HG03064 (cell line): ENCODE data around the gene PRMT7.

Experiments
- ATAC-seq: cut with Tn5 transposase; IDR thresholded peaks from one replicate; pipeline ENCODE4 v1.9.1; 2021; ENCODE audit warnings: low read depth; ENCODE audit not compliant: unreplicated experiment

Gene PRMT7

DNA sequence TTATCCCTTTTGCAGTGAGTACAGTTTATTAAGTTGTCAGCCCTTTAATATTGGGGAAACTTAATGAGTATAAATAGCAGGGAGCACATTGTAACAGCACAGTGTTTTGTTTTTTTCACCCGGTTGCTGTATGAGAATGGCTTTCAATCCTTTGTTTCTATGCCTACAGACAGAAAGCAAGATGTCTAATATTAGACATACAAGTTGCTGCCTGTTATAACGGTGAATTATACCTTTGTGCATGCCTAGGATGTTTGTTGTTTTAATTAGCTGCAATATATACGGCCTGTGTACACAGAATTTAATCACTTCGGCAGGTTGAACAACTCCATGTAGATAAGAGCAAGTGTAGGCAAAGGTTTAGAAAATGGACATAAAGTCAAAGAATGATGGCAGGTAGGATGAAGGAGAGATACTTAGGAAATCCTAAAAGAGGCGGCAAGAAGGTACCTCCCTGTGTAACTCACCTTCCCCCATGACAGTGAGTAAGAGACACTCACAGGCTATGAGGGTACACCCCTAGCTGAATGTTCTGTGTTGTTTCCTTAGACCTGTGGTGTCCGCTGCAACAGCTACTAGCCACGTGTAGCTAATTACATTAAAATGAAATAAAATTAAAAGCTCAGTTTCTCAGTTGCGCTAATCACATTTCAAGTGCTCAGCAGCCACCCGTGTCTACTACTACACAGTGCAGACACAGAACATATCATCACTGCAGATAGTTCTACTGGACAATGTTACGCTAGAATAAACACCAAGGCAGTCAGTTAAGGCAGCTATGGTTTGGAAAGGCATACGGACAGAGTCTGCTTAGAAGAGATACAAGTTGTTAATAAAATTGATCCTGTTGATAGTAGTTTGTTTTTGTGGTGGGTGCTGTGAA is 11.0 kb upstream of the PRMT7 start:
- no peak for ATAC-seq

DNA sequence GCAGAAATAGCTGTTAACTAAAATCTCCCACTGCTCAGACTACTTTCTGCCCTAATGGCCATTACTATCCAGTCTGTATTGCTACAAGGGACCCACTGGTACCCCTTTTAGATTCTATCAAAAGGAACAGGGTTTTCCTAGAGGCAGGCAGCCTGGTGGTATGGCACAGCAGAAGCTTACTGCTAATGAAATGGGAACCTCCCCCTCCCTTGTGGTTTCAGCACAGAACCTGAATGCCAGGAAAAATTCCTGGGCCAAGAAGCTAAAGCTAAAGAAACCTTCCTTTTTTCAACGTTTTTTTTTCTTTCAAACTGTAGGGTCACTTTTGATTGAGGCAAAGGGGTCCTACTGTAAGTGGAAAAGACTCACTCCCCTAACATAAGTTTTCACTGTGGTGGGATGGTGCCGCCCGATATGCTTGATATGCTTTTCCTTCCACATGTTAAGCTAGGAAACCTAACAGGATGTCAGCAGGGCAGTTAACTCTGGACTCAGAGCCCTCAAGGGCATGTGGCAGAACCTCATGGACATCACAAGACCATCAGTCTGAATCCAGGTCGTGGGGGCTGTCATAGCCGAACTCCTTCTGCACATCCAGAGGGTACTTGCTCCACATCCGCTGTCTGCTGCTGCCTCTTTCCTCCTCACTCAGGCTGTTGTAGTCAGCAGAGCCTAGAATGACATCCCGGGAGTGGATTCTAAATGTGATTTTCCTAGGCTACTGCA is 9.9 kb upstream of the PRMT7 start:
- no peak for ATAC-seq

DNA sequence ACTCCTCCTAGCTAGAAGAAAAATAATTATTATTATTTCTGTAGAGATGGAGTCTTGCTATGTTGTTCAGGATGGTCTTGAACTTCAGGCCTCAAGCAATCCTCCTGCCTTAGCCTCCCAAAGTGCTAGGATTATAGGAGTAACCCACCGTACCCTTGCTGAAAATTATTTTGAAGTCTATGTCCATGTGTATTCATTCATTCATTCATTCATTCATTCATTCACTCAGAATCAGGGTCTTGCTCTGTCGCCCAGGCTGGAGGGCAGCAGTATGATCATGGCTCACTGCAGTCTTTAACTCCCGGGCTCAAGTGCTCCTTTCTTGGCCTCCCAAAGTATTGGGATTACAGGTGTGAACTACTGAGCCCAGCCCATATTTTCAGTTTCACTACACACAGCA is 4.2 kb upstream of the PRMT7 start:
- ATAC-seq = no peak

DNA sequence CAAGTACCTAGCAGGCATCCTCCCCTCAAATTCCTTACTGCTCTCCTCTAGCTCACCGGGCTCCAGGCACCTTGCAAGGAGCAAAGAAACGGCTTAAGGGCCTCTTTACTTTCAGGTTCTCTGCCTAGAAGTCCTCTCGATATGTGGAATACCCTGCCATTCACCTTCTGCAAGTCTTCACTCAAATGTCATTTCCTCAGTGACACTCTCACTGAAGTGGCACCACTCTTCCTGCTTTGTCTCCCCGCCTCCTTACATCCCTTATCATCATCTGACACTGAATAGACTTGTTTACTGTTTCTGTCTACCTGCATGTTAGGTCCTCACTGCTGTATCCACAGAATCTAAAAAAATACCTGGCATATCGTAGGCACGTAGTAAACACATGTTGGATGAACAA is 1.0 kb upstream of the PRMT7 start:
- no peak for ATAC-seq

DNA sequence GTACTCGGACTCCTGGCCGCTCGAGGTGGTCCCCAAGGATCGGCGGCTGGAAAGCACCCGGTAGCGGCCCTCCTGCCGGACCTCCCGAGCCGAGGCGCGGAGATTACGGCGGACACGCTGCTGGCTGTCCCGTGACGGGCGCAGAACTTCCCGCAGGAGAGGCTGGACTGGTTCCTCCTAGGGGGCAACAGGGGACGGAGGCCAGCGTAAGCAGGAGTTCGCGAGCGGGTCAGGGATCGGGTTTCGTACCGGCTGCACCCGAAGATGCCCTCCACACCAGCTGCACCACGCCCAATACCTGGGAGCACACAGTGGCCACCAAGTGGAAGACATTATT is 414 bp upstream of the PRMT7 start:
- peak; percentile 27 for ATAC-seq

DNA sequence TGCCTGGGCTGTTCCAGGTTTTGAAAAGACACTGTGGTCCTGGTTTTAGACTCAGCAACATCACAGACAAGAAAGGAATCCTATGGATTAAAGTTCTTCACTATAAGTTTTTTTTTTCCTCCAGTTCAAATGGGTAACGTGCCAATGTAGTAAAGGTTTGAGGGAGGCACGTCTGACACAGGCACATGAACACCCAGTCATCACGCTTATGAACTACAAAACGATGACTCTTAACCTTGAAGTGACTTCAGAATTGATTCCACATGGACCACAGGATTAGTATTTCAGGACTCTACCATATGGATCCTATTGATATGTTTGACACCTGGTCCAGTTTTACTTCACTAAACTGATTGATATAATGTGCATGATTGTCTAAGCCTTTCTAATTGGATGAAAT is 2.3 kb downstream of the PRMT7 start:
- ATAC-seq = no peak

DNA sequence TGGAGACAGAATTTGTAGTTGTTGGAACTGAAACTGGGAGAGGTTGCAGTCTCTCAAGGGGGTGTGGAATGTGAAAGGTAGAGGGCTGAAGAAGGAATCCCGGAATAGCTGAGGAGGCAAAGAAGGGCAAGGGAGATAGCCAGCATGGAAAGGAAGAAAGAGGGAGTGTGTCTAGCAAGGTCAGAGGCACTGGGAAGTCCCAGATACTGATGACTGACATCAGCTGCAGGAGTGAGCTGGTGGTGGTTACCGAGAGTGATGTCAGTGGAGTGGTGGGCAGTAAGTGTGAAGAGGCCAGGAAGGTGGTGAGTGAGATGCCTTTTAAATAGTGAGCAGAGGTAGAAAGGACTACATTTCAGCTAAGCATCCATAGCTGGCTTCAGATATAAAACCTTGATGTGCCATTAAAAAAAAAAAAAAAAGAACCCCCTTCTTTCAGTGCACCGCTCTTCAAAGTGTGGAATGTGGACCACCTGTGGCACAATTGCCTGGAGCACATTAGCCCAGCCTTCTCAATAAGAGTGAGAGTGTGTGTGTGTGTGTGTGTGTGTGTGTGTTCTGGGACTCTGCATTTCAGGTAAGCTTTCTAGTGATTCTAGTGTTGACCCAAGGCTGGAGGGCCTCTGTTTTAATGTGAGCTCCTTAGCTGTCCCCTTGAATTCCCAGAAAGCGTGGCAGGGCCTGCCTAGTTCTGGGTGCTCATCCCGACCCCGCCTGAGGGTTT is 8.5 kb downstream of the PRMT7 start:
- ATAC-seq = no peak

DNA sequence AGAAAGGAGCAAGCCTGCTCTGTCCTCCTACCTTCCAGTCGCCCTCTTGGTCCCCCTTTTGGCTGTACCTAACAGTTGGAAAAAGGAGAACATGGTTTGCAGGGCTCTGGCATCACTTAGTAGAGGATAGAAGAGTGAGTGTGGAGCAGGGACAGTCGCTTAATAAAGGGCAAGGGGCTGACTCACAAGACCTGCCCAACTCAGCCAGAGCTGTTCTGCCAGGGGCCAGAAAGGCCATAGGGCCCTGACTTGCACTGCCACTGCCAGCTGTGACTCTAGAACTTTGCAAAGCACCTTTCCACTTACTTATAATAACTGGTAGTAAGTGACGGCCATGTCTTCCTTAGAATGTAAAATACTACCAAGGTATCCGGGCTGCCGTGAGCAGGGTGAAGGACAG is 13.5 kb downstream of the PRMT7 start:
- no peak for ATAC-seq

DNA sequence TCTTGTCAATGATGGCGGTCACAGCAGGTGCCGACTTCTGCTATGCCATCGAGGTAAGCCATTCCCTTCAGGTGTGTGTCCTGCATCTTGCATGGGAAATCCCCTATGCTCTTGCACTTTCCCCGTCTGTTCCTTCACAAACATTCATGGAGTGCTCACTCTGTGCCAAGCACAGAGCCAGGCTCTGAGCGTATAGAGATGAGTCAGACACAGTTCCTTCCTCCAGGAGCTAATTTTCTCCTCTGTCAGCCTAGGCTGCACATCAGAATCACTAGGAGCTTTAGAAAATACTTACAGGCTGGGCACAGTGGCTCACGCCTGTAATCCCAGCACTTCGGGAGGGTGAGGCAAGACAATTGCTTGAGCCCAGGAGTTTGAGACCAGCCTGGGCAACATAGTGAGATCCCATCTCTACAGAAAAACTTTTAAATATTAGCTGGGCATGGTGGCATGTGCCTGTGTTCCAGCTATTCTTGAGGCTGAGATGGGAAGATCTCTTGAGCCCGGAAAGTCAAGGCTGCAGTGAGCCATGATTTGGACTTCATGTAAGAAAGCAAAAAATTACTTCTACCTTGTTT is 14.1 kb downstream of the PRMT7 start:
- no peak for ATAC-seq

DNA sequence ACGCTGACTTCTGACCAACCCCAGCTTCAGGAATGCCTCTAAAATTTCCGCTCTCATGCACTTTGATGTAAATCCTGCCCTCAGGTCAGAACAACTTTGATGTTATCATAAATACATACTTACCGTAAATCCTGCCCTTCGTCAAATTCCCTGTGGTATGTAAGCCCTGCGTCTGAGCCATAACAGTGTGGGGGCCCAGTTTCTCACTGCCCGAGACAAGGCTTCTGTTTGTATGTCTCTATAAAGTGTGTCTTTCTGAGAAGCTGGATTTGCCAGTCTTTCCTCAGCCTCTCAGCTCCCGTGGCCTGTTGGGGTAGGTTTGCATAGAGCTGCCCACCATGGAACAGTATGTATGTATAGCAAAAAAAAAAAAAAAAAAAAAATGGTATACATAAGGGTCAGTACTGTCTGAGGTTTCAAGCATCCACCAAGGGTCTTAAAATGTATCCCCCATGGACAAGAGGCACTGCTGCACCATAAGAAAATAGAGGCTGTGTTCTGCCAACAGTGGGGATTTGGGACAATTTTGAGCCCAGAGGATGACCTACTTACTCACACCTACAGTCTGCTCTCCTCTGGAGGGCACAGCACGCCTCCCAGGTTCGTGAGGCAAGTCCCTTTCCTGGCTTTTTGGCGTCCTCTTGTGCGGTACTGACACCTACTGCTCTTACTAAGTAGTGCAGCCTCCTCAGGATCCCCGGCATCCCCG is 17.5 kb downstream of the PRMT7 start:
- ATAC-seq = no peak

DNA sequence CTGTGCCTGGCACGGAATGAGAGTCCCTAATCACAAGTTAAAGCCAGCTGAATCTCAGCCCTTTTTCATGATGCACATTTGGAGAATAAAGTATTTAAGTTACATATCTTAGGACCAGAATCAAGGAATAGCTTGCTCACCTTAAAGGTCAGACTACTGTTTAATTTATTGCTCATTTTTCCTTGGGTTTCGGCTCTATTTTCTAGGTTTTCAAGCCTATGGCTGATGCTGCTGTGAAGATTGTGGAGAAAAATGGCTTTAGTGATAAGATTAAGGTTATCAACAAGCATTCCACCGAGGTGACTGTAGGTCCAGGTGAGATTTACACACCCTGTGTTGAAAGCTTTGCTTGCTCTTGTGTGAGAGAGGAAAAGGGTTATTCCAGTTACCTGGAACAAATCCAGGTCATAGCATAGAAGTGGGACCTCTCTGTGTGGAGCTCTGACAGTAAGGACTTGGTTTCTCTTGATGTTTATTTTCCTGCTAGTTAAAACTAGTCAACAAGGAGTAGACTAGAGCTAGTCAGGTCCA is 18.1 kb downstream of the PRMT7 start:
- no peak for ATAC-seq

DNA sequence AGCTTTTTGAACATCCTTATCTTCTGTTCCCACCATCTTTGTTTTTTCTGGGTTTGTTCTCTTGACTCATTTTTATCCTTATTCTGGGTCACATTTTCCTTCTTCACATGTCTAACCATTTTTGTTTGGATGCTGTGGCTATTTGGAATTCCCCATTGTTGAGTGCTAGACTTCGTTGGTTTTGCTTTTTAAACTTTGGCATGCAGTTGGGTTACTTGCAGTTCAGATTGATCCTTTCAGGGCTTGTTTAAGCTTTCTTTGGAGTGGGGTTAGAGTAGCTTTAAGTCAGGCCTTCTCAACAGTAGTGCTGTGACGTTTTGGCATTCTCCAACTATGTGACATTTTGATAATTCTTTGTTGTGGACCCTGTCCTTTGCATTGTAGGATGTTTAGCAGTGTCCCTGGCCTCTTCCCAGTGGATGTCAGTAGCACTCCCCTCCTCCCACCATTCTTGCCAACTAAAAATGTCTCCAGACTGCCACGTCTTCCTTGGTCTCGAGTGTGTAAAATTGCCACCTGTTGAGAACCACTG is 21.1 kb downstream of the PRMT7 start:
- ATAC-seq = no peak

DNA sequence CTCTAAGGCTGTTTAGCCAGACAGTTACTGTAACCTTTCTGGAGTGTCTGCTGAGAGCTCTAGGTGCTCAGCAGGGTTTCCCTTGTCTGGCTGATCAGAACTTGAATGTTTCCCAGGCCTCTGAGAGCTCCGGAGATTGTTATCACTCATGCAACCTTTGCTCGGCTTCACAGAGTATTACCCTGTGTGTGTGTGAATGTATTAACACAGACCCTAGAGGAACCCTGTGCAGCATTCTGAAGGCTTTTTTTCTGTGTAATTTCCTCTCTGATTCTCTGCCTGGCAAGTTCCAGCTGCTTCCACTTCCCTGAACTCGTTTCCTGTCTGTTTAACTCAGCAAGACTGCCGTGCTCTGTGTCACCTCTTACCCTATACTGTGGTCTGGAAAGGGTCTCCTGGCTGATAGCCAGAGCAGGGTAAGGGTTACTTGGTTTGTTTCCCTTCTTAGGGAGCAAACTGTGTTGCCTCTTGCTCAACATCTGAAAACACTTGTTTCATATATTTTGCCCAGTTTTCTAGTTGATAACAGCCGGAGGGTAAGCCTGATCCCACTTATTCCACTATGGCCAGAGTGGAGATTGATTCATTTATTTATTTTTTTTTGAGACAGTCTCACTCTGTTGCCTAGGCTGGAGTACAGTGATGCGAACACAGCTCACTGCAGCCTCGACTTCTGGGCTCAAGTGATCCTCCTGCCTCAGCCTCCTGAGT is 21.7 kb downstream of the PRMT7 start:
- no peak for ATAC-seq

DNA sequence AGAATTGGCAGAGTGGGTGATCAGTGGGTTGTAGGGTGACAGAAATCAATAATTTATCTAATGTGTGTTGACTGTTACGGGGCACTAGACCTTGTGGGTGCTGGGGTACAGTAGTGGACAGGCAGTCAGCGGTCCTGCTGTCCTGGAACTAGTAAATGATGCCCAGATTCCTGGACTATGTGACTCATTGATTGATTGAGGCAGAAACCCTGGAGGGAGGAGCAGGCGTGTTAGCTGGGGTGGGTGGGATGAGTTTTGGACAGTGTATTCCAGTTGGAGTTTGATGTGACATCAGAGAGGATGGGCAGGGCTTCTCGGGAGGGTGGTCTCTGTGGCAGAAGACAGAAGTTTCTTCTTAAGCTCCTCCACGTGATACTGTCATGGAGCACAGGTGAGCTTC is 24.4 kb downstream of the PRMT7 start:
- ATAC-seq = no peak

DNA sequence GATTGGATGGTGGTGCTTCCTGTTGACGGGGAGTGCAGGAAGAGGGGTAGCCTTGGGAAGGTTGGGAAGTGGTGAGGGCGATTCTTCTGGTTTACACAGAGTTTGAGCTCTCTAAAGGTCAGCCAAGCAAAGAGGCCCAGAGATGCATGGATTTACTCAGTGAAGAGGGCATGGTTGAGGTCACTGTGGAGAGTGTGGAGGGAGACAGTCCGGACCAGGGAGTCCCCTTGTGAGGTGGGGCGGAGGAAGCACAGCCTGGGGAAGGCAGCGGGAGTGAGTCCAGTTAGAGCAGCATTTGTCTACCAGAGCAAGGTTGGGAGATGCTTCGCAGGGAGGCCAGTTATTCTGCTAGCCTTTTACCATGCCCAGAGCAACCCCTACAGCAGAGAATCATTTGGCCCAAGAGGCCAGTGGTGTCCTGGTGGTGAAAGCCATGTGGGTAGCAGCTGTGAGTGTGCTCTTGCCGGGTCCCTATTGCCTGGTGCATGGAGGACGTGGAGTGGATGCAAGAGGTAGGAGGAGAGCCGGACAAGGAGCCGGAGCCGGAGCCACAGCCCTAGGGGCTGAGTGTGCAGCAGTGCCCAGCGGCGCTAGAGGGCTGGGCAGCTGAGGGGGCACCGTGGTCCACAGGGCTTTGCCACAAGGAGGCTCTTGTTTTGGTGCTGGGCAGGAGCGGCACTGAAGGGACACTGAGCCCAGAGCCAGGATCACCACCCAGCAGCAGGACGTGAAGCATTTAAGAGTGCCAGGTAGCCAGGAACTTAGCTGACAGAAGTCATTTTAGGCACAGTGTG is 27.7 kb downstream of the PRMT7 start:
- ATAC-seq = no peak

DNA sequence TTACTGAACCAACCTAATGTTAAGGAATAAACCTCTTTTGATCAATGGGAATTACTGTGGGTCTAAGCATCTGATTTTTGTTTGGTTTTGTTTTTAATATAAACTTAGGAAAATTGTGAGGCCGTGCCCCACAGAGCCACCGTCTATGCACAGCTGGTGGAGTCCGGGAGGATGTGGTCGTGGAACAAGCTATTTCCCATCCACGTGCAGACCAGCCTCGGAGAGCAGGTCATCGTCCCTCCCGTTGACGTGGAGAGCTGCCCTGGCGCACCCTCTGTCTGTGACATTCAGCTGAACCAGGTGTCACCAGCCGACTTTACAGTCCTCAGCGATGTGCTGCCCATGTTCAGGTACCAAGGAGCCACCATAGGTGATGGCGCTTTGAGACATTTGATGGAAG is 28.4 kb downstream of the PRMT7 start:
- ATAC-seq = no peak

DNA sequence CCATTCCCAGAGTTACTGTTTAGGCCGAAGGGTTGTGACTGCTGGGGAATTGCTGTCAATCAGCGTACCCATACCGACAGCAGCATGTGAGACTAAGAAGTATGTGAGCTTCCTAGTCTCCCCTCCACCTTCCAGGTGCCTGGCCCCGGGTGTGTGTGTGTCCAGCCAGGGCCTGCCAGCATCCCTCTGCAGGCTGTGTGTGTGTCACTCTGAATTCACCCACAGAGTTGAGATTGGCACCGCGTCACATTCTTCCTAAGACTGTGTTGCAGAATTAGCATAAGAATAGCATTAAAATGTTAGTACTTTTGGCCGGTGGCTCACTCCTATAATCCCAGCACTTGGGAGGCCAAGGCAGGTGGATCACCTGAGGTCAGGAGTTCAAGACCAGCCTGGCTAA is 31.8 kb downstream of the PRMT7 start:
- no peak for ATAC-seq

DNA sequence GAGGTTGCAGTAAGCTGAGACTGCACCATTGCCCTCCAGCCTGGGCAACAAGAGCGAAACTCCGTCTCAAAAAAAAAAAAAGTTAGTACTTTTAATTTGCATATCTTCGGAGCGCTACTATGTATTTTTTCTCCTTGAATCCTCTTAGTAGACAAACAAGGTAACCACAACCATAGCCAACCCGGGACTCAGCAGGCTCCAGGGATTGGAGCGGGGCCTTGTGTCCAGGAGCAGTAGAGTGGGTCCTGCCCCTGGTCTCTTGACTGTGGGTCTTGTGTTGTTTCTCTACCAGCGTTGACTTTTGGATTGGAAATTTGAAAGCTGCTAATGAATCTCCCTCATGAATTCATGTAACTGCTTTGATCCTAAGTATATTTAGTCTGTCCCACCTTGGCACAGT is 32.3 kb downstream of the PRMT7 start:
- ATAC-seq = no peak

DNA sequence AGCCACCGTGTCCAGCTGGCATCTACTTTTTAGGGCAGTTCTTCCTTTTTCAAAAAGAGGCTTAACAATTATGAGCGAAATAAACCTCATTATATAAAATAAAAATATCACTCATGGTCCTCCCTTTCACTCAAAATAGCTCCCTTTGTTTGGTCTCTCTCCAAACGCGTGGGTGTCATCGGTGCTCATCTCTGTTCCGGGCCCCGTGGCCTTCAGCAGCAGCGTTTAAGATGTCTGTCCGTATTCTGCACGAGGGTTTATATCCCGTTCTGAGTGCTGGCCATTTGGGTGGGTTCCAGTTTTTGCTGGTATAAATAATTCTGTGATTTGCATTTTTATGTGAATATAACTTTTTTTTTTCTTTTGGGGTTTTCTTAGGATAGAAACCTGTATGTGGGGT is 33.4 kb downstream of the PRMT7 start:
- no peak for ATAC-seq
